Activated T-helper 2 cell treated with anti-CD3 and anti-CD28 coated beads, Interferon-gamma antibody, Interleukin-2, Interleukin-4, amounts not matched to agents 10 μg/mL and 5 μg/mL and 100 μg/mL, durations not matched to agents 14 hours and 24 hours and 36 hours (primary cell): ENCODE results near the gene GTF3C2. TPM values are rescaled to one million over a fixed set of nuclear protein-coding genes. Genes with fewer than 3 reads are reported as not detected.
"Not testable (repeated sequence)": the region's sequence is repeated elsewhere in the genome, so short reads cannot be mapped to it uniquely, and the experiment has no call there.

ENCODE experiments used
- DNase-seq: peaks from one replicate; pipeline ENCODE4 v3.0.0; 2021; ENCODE audit warnings: low spot score
- H3K27ac Mint-ChIP-seq: one replicate; pipeline ENCODE4 v1.8.0; 2021; ENCODE audit warnings: mixed read lengths
- H3K27me3 Mint-ChIP-seq: one replicate; pipeline ENCODE4 v1.8.0; 2021; ENCODE audit warnings: low read depth, mixed read lengths
- H3K36me3 Mint-ChIP-seq: one replicate; pipeline ENCODE4 v1.8.0; 2021; ENCODE audit warnings: low read depth, mixed read lengths
- H3K4me1 Mint-ChIP-seq: one replicate; pipeline ENCODE4 v1.8.0; 2021; ENCODE audit warnings: low read depth, mixed read lengths
- H3K4me3 Mint-ChIP-seq: one replicate; pipeline ENCODE4 v1.8.0; 2021; ENCODE audit warnings: low read depth, mild to moderate bottlenecking, moderate library complexity, mixed read lengths
- H3K9me3 Mint-ChIP-seq: one replicate; pipeline ENCODE4 v1.8.0; 2021; ENCODE audit warnings: mixed read lengths
- intact Hi-C: fragments of 100-400 bp; cut with micrococcal nuclease; formaldehyde crosslinking; loops from one replicate; pipeline ENCODE4 v1.15.1; 2023
- total RNA-seq: library from RNA; stranded (reverse); gene quantifications from 2 replicates; pipeline ENCODE4 v1.2.3, GENCODE V29; 2022

Gene GTF3C2
- total RNA-seq, 1 donor from 2014 or later: 66.9 TPM

DNA sequence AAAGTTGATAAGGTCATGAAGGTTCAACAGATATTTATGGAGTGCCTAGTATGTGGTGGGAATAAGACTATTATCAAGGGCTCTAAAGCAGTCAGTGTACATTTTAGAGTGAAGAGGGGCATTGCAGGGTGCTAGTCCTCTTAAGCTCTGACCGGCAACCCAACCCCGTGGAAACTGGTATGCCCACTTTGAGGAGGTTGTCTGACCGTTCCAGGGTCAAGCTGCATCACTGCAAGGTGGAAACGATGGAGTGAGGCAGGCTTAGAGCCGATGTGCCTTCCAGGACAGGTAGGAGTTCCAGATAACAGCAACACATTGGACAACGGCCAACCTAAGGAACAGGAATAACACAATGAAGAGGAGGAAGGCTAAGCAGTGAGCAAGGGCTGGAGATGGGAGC lies 46.9 kb downstream of the GTF3C2 start:
- intact Hi-C loops: no loop called here

DNA sequence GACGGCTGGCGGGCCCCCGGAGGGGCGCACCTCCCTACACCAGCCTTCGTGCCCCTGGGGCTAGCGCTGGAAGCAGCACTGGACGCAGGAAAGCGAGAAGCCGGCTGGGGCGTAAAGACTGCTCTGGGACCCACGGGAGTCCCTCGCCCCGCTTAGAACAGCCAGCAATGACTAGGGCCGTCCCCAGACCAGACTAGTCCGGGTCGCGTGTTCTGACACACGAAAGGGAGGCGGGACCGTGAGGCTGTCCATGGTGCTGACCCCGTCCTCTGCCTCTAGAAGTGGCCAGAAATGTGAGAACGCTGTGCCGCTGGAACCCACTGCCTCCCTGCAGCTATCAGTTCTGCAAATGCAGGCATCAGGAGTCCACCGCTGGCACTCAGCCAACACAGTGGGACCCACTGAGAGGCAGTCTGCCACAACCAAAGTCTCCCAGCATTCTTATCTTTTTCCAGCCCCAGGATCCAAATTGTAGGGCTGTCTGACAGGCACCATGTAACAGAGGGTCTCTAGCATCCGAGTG lies 48.1 kb downstream of the GTF3C2 start, which contains the start of gene UCN:
Gene UCN, minus strand, starts transcription at position 87 of the 523 bp plus-strand sequence. CDS start 550 bp downstream, outside the sequence.
- H3K27ac Mint-ChIP-seq: no peak within 1 kb of the TSS
- no peak for DNase-seq
- intact Hi-C loops: no loop called here
- no peaks in the 10 kb centered on the region for H3K9me3 Mint-ChIP-seq
- H3K27me3 Mint-ChIP-seq: peaks cover 21% of the 10 kb centered on the region
- peak within 1 kb of the TSS; percentile 17 for H3K4me3 Mint-ChIP-seq
- peaks cover 1% of the 10 kb centered on the region for H3K4me1 Mint-ChIP-seq
- peaks cover 22% of the 10 kb centered on the region for H3K36me3 Mint-ChIP-seq

More for the DNA sequence above, 46.9 kb downstream of the GTF3C2 start:
- Mint-ChIP-seq H3K9me3 (no peaks in the 10 kb centered on the region), H3K36me3 (peaks cover 22% of the 10 kb centered on the region), H3K4me3 (no peak overlapping the region), H3K27me3 (peaks cover 18% of the 10 kb centered on the region), H3K27ac (no peak overlapping the region), H3K4me1 (peaks cover 1% of the 10 kb centered on the region)
- DNase-seq: no peak

DNA sequence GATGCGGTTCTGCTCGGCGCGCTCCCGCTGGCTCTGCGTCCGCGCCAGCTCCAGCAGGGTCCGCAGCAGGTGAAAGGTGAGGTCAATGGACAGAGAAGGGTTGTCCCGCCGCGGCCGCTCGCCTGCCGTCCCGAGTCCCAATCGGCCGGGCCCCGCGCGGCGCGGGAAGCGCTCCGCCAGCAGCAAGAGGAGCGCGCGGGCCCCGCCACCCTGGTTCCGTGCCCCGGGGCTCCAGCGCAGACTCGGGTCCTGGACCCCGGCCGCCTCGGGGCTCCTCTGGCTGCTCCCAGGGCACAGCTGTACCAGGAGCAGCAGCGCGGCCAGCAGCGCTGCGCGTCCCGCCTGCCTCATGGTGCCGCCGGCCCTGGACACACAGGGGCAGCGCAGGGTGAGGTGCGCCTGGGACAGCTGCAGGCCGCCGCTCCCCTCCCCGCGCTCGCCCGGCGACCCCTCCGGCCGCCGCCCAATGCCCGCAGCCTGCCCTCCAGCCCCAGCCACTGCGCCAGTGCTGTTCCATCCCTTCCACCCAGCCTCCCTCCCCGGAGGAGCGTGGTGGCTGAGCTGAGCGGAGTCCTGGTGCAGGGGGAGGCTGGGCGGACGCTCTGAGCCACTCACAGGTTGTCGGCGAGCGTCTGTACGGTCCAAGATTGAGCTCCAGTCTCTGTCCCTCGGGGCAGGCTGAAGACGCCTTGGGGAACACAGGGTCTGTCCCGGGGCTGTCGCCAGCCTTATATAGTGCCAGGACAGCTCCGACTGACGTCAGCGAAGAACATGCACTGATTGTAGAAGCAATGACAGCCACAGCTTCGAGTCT lies 48.8 kb downstream of the GTF3C2 start:
- Mint-ChIP-seq H3K4me3 (no peak overlapping the region), H3K27ac (no peak overlapping the region), H3K36me3 (peaks cover 22% of the 10 kb centered on the region), H3K27me3 (peaks cover 21% of the 10 kb centered on the region), H3K9me3 (no peaks in the 10 kb centered on the region), H3K4me1 (peaks cover 4% of the 10 kb centered on the region)
- intact Hi-C loops: no loop called here
- DNase-seq: no peak

GRCh38 chr2:27307287-27307544 lies 49.3 kb downstream of the GTF3C2 start:
- DNase-seq: no peak
- intact Hi-C loops: no loop called here
- Mint-ChIP-seq H3K9me3 (no peaks in the 10 kb centered on the region), H3K36me3 (peaks cover 18% of the 10 kb centered on the region), H3K27ac (no peak overlapping the region), H3K4me3 (peak overlapping the region; percentile 17), H3K27me3 (peaks cover 21% of the 10 kb centered on the region), H3K4me1 (peaks cover 5% of the 10 kb centered on the region)

DNA sequence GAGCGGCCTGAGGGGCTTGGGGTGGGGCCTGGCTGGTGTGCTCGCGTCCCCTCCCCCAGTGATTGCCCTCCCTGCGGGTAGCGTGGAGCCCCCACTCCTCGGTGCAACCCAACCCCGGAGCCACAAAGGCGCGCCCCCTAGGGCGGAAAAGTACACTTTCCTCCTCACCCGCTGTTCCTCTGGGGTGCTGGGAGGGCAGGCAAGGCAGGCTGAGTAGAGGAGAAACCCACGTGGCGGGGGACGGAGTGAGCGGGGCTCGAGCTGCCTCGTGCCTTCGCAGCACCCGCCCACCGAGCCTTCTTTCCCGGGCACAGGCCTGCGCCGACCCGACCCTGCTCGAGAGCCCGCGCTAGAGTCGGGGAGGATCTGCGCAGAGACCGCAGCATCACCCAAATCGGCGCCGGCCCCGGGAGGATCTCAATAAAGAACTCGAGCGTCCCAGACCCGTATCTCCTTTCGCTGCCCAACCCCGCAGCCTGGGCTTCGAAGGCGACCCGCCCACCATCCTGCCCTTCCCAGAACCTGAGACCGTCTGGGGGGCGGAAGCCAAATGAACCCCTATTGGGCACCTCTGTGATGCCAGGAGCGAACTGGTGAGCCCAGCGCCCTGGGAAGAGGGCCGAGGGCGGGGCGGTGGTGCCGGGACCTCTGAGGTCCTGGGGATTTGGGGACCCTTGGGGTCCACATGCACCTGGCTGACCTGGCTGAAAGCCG lies 49.8 kb downstream of the GTF3C2 start:
- peaks cover 16% of the 10 kb centered on the region for H3K36me3 Mint-ChIP-seq
- no peak for DNase-seq
- H3K27ac Mint-ChIP-seq: no peak overlapping the region
- no peaks in the 10 kb centered on the region for H3K9me3 Mint-ChIP-seq
- peaks cover 21% of the 10 kb centered on the region for H3K27me3 Mint-ChIP-seq
- H3K4me1 Mint-ChIP-seq: peaks cover 5% of the 10 kb centered on the region
- intact Hi-C loops: no loop called here
- peak overlapping the region; percentile 13 for H3K4me3 Mint-ChIP-seq

GRCh38 chr2:27306136-27306535 lies 50.4 kb downstream of the GTF3C2 start:
- Mint-ChIP-seq H3K9me3 (no peaks in the 10 kb centered on the region), H3K27me3 (peaks cover 21% of the 10 kb centered on the region), H3K4me1 (peaks cover 5% of the 10 kb centered on the region), H3K4me3 (peak overlapping the region; percentile 13), H3K36me3 (peaks cover 11% of the 10 kb centered on the region), H3K27ac (no peak overlapping the region)
- DNase-seq: no peak
- intact Hi-C loops: no loop called here

DNA sequence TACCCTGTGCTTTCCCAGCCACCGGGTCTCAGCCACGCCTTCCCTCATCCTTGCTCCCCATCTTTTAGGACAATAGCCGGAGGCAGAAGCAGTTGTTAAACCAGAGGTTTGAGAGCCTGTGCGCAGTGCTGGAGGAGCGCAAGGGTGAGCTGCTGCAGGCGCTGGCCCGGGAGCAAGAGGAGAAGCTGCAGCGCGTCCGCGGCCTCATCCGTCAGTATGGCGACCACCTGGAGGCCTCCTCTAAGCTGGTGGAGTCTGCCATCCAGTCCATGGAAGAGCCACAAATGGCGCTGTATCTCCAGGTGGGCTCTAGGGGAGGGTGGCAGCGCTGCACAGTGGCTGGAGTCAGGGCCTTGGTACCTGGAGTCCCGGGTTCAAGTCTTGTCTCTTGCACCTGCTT lies 51.0 kb downstream of the GTF3C2 start:
- no peak overlapping the region for H3K4me3 Mint-ChIP-seq
- peaks cover 5% of the 10 kb centered on the region for H3K4me1 Mint-ChIP-seq
- peaks cover 23% of the 10 kb centered on the region for H3K27me3 Mint-ChIP-seq
- intact Hi-C loops: no loop called here
- no peak overlapping the region for H3K27ac Mint-ChIP-seq
- no peak for DNase-seq
- H3K9me3 Mint-ChIP-seq: no peaks in the 10 kb centered on the region
- peaks cover 11% of the 10 kb centered on the region for H3K36me3 Mint-ChIP-seq

GRCh38 chr2:27304488-27305240 lies 51.9 kb downstream of the GTF3C2 start:
- H3K27me3 Mint-ChIP-seq: peaks cover 23% of the 10 kb centered on the region
- H3K4me1 Mint-ChIP-seq: peaks cover 5% of the 10 kb centered on the region
- H3K4me3 Mint-ChIP-seq: no peak overlapping the region
- H3K27ac Mint-ChIP-seq: no peak overlapping the region
- intact Hi-C loops: loop anchor here (5.0 kb wide), 1 partner anchor 42 kb away; the partner anchor contains the start of gene SLC30A3
- peaks cover 8% of the 10 kb centered on the region for H3K36me3 Mint-ChIP-seq
- DNase-seq: no peak
- no peaks in the 10 kb centered on the region for H3K9me3 Mint-ChIP-seq

GRCh38 chr2:27303093-27304025 lies 53.2 kb downstream of the GTF3C2 start:
- H3K27ac Mint-ChIP-seq: peak overlapping the region; percentile 5
- H3K4me1 Mint-ChIP-seq: peaks cover 5% of the 10 kb centered on the region
- no peaks in the 10 kb centered on the region for H3K36me3 Mint-ChIP-seq
- DNase-seq: peak; percentile 31
- H3K27me3 Mint-ChIP-seq: peaks cover 23% of the 10 kb centered on the region
- no peaks in the 10 kb centered on the region for H3K9me3 Mint-ChIP-seq
- intact Hi-C loops: loop anchor here (1.0 to 5.0 kb wide), 4 partner anchors 23 to 205 kb away; partner anchors contain the start of gene SLC30A3
- H3K4me3 Mint-ChIP-seq: peak overlapping the region; percentile 64

- H3K4me3 Mint-ChIP-seq, H3K9me3 Mint-ChIP-seq, DNase-seq, H3K4me1 Mint-ChIP-seq, H3K36me3 Mint-ChIP-seq, H3K27ac Mint-ChIP-seq: not testable (repeated sequence)
- intact Hi-C loops: loop anchor here (5.0 kb wide), 1 partner anchor 38 kb away; the partner anchor contains the start of gene SLC30A3
- H3K27me3 Mint-ChIP-seq: peaks cover 16% of the 10 kb centered on the region
Measured at GRCh38 chr2:27300606-27301005, 56.0 kb downstream of the GTF3C2 start.

DNA sequence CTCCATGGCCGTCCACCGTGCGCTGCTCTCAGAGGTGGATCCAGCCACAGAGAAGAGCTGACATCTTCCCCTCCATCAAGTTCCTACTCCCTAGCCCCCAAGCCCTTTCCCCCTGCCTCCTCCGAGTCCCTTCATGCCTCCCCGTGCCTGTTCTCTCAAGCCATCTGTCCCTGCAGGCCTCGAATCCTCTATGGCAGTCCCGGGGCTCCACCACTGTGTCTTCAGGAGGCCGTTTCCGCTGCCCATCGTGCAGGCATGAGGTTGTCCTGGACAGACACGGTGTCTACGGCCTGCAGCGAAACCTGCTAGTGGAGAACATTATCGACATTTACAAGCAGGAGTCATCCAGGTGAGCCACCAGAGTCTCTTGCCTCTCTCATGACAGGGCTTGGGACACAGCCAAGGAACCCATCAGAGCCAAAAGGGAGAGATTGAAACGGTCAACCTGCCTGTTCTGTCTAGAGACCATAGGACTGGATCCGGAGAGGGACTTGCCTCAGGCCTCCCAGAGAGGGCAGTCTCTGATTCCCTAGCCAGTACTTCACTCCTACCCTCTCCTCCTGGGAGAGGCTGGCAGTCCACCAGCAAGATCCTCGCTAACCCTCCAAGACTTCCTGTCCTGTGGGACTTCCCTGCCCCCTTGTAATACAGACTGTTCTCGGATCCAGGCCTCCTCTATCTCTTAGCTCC lies 58.0 kb downstream of the GTF3C2 start:
- H3K4me3 Mint-ChIP-seq: no peak overlapping the region
- intact Hi-C loops: no loop called here
- no peak overlapping the region for H3K27ac Mint-ChIP-seq
- peaks cover 6% of the 10 kb centered on the region for H3K27me3 Mint-ChIP-seq
- no peak for DNase-seq
- H3K36me3 Mint-ChIP-seq: no peaks in the 10 kb centered on the region
- H3K9me3 Mint-ChIP-seq: no peaks in the 10 kb centered on the region
- peaks cover 3% of the 10 kb centered on the region for H3K4me1 Mint-ChIP-seq
